IMR-90 (cell line): Measurements from ENCODE around the gene TTYH3. TPM values are rescaled to one million over a fixed set of nuclear protein-coding genes. Genes with fewer than 3 reads are reported as not detected.

Experiments
- ATAC-seq: fragments of 200-7000 bp; cut with Tn5 transposase; 2 replicates; pipeline ENCODE4 v1.9.1; 2020; ENCODE audit warnings: low read depth, mild to moderate bottlenecking, moderate library complexity
- BruUV-seq: library from RNA; stranded (reverse); fragments of 400-500 nt; replicated peaks from 2 replicates; lab custom pipeline; 2021; lab: Mats Ljungman, UMichigan
- CTCF ChIA-PET: fragments of 300-600 bp; formaldehyde crosslinking; extraction: SDS; loops from one replicate; lab custom pipeline; 2021; ENCODE audit warnings: antibody characterized with exemption; lab: Yijun Ruan, JAX
- POLR2A ChIA-PET: fragments of 300-600 bp; sonication (Branson Sonifier 250); formaldehyde crosslinking; loops from one replicate; lab custom pipeline; 2022; ENCODE audit warnings: antibody characterized with exemption; ENCODE audit not compliant: unreplicated experiment; lab: Charles Lee
- DNase-seq: peaks from one replicate; pipeline ENCODE4 v3.0.0; 2013
- H2AFZ ChIP-seq: replicated peaks from 2 replicates; pipeline ENCODE3; 2013; ENCODE audit warnings: low read length, mild to moderate bottlenecking; ENCODE audit not compliant: poor library complexity
- H2AK5ac ChIP-seq: 2 replicates; pipeline ENCODE4 v1.6.1; 2013; ENCODE audit warnings: low read depth, low read length, inconsistent platforms
- H2AK9ac ChIP-seq: replicated peaks from 2 replicates; pipeline ENCODE3; 2013; ENCODE audit warnings: mild to moderate bottlenecking, low read depth, low read length, moderate library complexity; ENCODE audit not compliant: poor library complexity
- H2BK120ac ChIP-seq: 2 replicates; pipeline ENCODE4 v1.6.1; 2013; ENCODE audit warnings: low read depth, low read length, inconsistent platforms
- H2BK15ac ChIP-seq: 3 replicates; pipeline ENCODE4 v1.6.1; 2013; ENCODE audit warnings: low read depth, low read length, inconsistent platforms
- H2BK20ac ChIP-seq: 2 replicates; pipeline ENCODE4 v1.6.1; 2013; ENCODE audit warnings: low read depth, mild to moderate bottlenecking, inconsistent platforms, low read length, moderate library complexity
- H2BK5ac ChIP-seq: 2 replicates; pipeline ENCODE4 v1.6.1; 2013; ENCODE audit warnings: mild to moderate bottlenecking, low read depth, low read length, inconsistent platforms; ENCODE audit not compliant: poor library complexity, severe bottlenecking
- H3K14ac ChIP-seq: replicated peaks from 2 replicates; pipeline ENCODE4 v1.6.1; 2013; ENCODE audit warnings: low read depth, low read length, inconsistent platforms
- H3K18ac ChIP-seq: 2 replicates; pipeline ENCODE4 v1.6.1; 2013; ENCODE audit warnings: low read depth, low read length, control low read depth
- H3K23ac ChIP-seq: 2 replicates; pipeline ENCODE4 v1.6.1; 2013; ENCODE audit warnings: low read depth, low read length, inconsistent platforms
- H3K27ac ChIP-seq: 2 replicates; pipeline ENCODE4 v1.5.1; 2013; ENCODE audit warnings: mild to moderate bottlenecking, control low read depth, low read length; ENCODE audit not compliant: insufficient read depth
- H3K27me3 ChIP-seq: 2 replicates; pipeline ENCODE4 v1.6.1; 2013; ENCODE audit warnings: low read length; ENCODE audit not compliant: control insufficient read depth, insufficient read depth
- H3K36me3 ChIP-seq: 2 replicates; pipeline ENCODE4 v1.6.1; 2013; ENCODE audit warnings: low read length, mixed read lengths; ENCODE audit not compliant: control insufficient read depth, insufficient read depth
- H3K4ac ChIP-seq: 2 replicates; pipeline ENCODE4 v1.6.1; 2013; ENCODE audit warnings: low read depth, low read length, inconsistent platforms
- H3K4me1 ChIP-seq: 2 replicates; pipeline ENCODE4 v1.6.1; 2013; ENCODE audit warnings: low read length, mixed read lengths; ENCODE audit not compliant: control insufficient read depth, insufficient read depth
- H3K4me2 ChIP-seq: 2 replicates; pipeline ENCODE4 v1.6.1; 2013; ENCODE audit warnings: low read depth, mild to moderate bottlenecking, control low read depth, low read length, moderate library complexity
- H3K4me3 ChIP-seq: 2 replicates; pipeline ENCODE4 v1.5.1; 2013; ENCODE audit warnings: low read depth, mild to moderate bottlenecking, control low read depth, low read length, moderate library complexity; ENCODE audit not compliant: insufficient read depth
- H3K56ac ChIP-seq: 2 replicates; pipeline ENCODE4 v1.6.1; 2013; ENCODE audit warnings: low read length, inconsistent platforms; ENCODE audit not compliant: insufficient read depth; ENCODE audit errors: extremely low read depth
- H3K79me1 ChIP-seq, 2 experiments: 2 replicates each; pipeline ENCODE4 v1.6.1; 2013; ENCODE audit warnings: low read length in 2 of 2, inconsistent platforms in 1 of 2, low read depth in 1 of 2
- H3K9ac ChIP-seq: 2 replicates; pipeline ENCODE4 v1.6.1; 2013; ENCODE audit warnings: low read depth, low read length, control low read depth
- H3K9me1 ChIP-seq: 2 replicates; pipeline ENCODE4 v1.6.1; 2013; ENCODE audit warnings: low read length, inconsistent platforms; ENCODE audit not compliant: insufficient read depth
- H3K9me3 ChIP-seq: 2 replicates; pipeline ENCODE4 v1.6.1; 2013; ENCODE audit warnings: low read length; ENCODE audit not compliant: control insufficient read depth, insufficient read depth
- H4K20me1 ChIP-seq: 2 replicates; pipeline ENCODE4 v1.6.1; 2013; ENCODE audit warnings: low read length, inconsistent platforms; ENCODE audit not compliant: insufficient read depth
- H4K5ac ChIP-seq: 2 replicates; pipeline ENCODE4 v1.6.1; 2013; ENCODE audit warnings: mild to moderate bottlenecking, low read depth, low read length, control low read depth
- H4K8ac ChIP-seq, 2 experiments: 2 replicates each; pipeline ENCODE4 v1.6.1; 2013; ENCODE audit warnings: low read depth in 2 of 2, low read length in 2 of 2, control low read depth in 1 of 2, inconsistent platforms in 1 of 2
- H4K91ac ChIP-seq: 2 replicates; pipeline ENCODE4 v1.6.1; 2013; ENCODE audit warnings: low read depth, low read length, inconsistent platforms; ENCODE audit not compliant: insufficient read depth
- BHLHE40 ChIP-seq: fragments of 150-350 bp; IDR thresholded peaks from 2 replicates; pipeline ENCODE4 v1.6.1; 2016; ENCODE audit warnings: mild to moderate bottlenecking, low read depth, low read length
- CEBPB ChIP-seq: IDR thresholded peaks from 2 replicates; pipeline ENCODE4 v1.6.1; 2012; ENCODE audit warnings: low read depth, low read length, improper control_type of control experiment
- CHD1 ChIP-seq: IDR thresholded peaks from 2 replicates; pipeline ENCODE4 v1.6.1; 2012; ENCODE audit warnings: low read depth, low read length, improper control_type of control experiment
- FOS ChIP-seq: fragments of 150-350 bp; IDR thresholded peaks from 2 replicates; pipeline ENCODE4 v1.6.1; 2016; ENCODE audit warnings: low read depth, low read length
- MAFK ChIP-seq: IDR thresholded peaks from 2 replicates; pipeline ENCODE4 v1.6.1; 2012; ENCODE audit warnings: low read depth, low read length, improper control_type of control experiment
- MAZ ChIP-seq: IDR thresholded peaks from 2 replicates; pipeline ENCODE4 v1.6.1; 2012; ENCODE audit warnings: low read depth, mild to moderate bottlenecking, low read length, improper control_type of control experiment, moderate library complexity, borderline replicate concordance
- MXI1 ChIP-seq: IDR thresholded peaks from 2 replicates; pipeline ENCODE4 v1.6.1; 2012; ENCODE audit warnings: low read depth, mild to moderate bottlenecking, low read length, moderate library complexity, borderline replicate concordance
- NFE2L2 ChIP-seq: fragments of 150-350 bp; IDR thresholded peaks from 2 replicates; pipeline ENCODE4 v1.6.1; 2016; ENCODE audit warnings: low read depth, mild to moderate bottlenecking, low read length
- POLR2A ChIP-seq: IDR thresholded peaks from 2 replicates; pipeline ENCODE4 v1.6.1; 2012; ENCODE audit warnings: mild to moderate bottlenecking, low read depth, low read length
- RAD21 ChIP-seq: IDR thresholded peaks from 2 replicates; pipeline ENCODE4 v1.6.1; 2012; ENCODE audit warnings: low read length, improper control_type of control experiment
- RCOR1 ChIP-seq: IDR thresholded peaks from 2 replicates; pipeline ENCODE4 v1.6.1; 2012; ENCODE audit warnings: mild to moderate bottlenecking, low read length, improper control_type of control experiment; ENCODE audit not compliant: insufficient replicate concordance
- RFX5 ChIP-seq: IDR thresholded peaks from 2 replicates; pipeline ENCODE4 v1.8.0; 2012; ENCODE audit warnings: low read depth, mild to moderate bottlenecking, low read length, moderate library complexity
- SMC3 ChIP-seq: fragments of 150-350 bp; IDR thresholded peaks from 2 replicates; pipeline ENCODE4 v1.6.1; 2016; ENCODE audit warnings: low read depth, mild to moderate bottlenecking, antibody characterized with exemption, low read length, moderate library complexity
- WGBS, 2 experiments: methylation state at CpG; one replicate each; pipeline versions ENCODE4 v1.1.5 to v1.1.7; 2013; ENCODE audit warnings: missing lambda C conversion rate in 2 of 2; ENCODE audit not compliant: insufficient read length in 1 of 2; ENCODE audit errors: extremely low coverage in 2 of 2; 5-methylcytosine and 5-hydroxymethylcytosine counted together
- dilution Hi-C: fragments of 300-500 bp; cut with HindIII; formaldehyde crosslinking; loops from one replicate; pipeline ENCODE4 v1.14.3; 2018; ENCODE audit warnings: low sequenced_read_pairs; ENCODE audit not compliant: unreplicated experiment
- in situ Hi-C: fragments of 300-500 bp; cut with MboI; formaldehyde crosslinking; loops from 3 replicates; pipeline ENCODE4 v1.14.3; 2019; ENCODE audit warnings: low sequenced_read_pairs, inconsistent platforms, mixed read lengths
- intact Hi-C: fragments of 100-400 bp; cut with micrococcal nuclease; formaldehyde crosslinking; loops from 2 replicates; pipeline ENCODE4 v1.10.0; 2022
- polyA plus RNA-seq, 3 experiments: library from polyadenylated mRNA; depleted of rRNA; stranded (reverse); fragments of >200 nt; gene quantifications; 2 replicates each; pipeline ENCODE4 v1.2.3, GENCODE V29; 2012; ENCODE audit warnings: low replicate concordance in 1 of 3
- total RNA-seq: library from RNA; depleted of rRNA; stranded (reverse); fragments of >200 nt; gene quantifications from 2 replicates; pipeline ENCODE4 v1.2.3, GENCODE V29; 2012
- TF ChIP-seq, protein P1 (sequence below): fragments of 150-350 bp; IDR thresholded peaks from 2 replicates; pipeline ENCODE4 v1.6.1; 2016; ENCODE audit warnings: low read depth, mild to moderate bottlenecking, low read length, moderate library complexity, borderline replicate concordance
- TF ChIP-seq, protein P2 (sequence below): conservative IDR thresholded peaks from 2 replicates; pipeline ENCODE4 v1.5.1; 2012; ENCODE audit warnings: mild to moderate bottlenecking, low read depth, low read length, improper control_type of control experiment

The TTYH3 gene
- total and polyA plus RNA-seq, 2 of the 4 experiments (the other 2 are of a cell fraction), result 5.6 to 82.6 TPM

DNA sequence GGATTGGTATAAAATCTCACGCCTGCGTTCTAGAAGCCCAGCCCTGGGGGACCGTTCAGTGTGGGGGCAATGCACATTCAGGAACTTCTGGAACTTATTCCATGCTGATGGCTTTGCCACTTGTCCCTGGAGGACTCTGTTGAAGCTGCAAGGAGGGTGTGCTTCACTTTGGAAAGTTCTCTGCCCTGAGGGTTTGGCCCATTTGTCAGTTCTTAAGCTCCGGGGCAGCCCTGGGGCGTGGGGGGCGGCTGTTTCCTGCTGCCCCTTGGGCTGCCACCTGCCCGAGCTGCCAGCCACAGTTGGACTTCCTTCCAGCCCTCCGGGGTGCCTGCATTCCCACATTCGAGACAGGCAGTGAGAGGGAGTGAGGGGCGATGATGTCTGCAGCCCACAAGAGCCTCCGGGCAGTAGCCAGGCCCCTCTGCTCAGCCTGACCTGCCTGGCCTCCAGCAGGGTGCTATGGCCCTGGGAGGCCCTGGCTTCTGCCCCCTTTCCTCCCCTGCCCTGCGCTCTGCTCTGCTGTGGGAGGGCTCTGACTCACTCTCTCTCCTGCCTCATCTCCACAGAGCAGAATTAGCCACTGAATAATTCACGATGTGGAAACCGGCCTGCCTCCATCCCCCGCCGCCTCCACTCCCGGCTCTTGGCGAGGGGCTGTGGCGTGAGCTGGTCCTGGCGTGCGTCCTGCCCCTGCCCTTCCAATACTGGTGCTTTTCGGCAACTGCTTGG lies 1.9 kb downstream of the TTYH3 start:
- 0 out of 2 replicates have a peak overlapping the region, but pooled peaks have one; percentile 33 for H2BK20ac ChIP-seq
- peak overlapping the region; percentile 75 for H4K91ac ChIP-seq
- peak overlapping the region; percentile 100 for H2AK9ac ChIP-seq
- peaks cover 5 to 64% of the 10 kb centered on the region in 2 experiments; a peak in 3 of 4 replicates for H3K79me1 ChIP-seq
- intact Hi-C loops, result loop anchor here (5.0 kb wide), 1 partner anchor 76 kb away; the partner anchor contains the start of genes BRAT1 and IQCE
- H4K5ac ChIP-seq, result peak overlapping the region; percentile 18
- no TSS peak for BruUV-seq
- H2BK5ac ChIP-seq, result peak overlapping the region; percentile 89
- dilution Hi-C loops, result no loop called here
- H3K36me3 ChIP-seq, result peaks cover 1% of the 10 kb centered on the region; the same call in 1 of the 2 replicates
- peak overlapping the region; percentile 93 for H3K4ac ChIP-seq
- peak overlapping the region; percentile 73 for H3K4me3 ChIP-seq
- peak; percentile 89 for DNase-seq
- H3K9ac ChIP-seq, result peak overlapping the region; percentile 91
- peak overlapping the region; percentile 94 for H3K23ac ChIP-seq
- peak overlapping the region; percentile 87 for H3K56ac ChIP-seq
- ATAC-seq, result peak; percentile 63
- H3K4me2 ChIP-seq, result peak overlapping the region; percentile 82
- H4K20me1 ChIP-seq, result peaks cover 57% of the 10 kb centered on the region
- ChIA-PET CTCF (interaction anchor here (1.2 kb wide), 1 partner anchor 18 kb away, joined by 3 read pairs; no protein-coding TSS in a partner anchor), POLR2A (no interaction called here)
- H4K8ac ChIP-seq, result peak overlapping the region; percentile 7 to 78; a peak in 3 of 4 replicates
- in situ Hi-C loops, result no loop called here
- H2BK15ac ChIP-seq, result 0 out of 3 replicates have a peak overlapping the region, but pooled peaks have one; percentile 15
- no peaks in the 10 kb centered on the region for H3K27me3 ChIP-seq
- peaks cover 38% of the 10 kb centered on the region for H3K4me1 ChIP-seq
- peak overlapping the region; percentile 74 for H2AK5ac ChIP-seq
- H2BK120ac ChIP-seq, result peak overlapping the region; percentile 74
- H3K14ac ChIP-seq, result peak overlapping the region; percentile 91
- peak overlapping the region; percentile 81 for H3K27ac ChIP-seq
- peak overlapping the region; percentile 82 for H2AFZ ChIP-seq
- no peaks in the 10 kb centered on the region for H3K9me3 ChIP-seq
- H3K9me1 ChIP-seq, result peaks cover 17% of the 10 kb centered on the region
- 0% methylated on average over 12 of the region's 22 CpGs; no CpG with 5 or more reads in 1 of the 2 experiments for WGBS, 2 experiments
- peak overlapping the region; percentile 41 for H3K18ac ChIP-seq
- TF ChIP-seq, protein P1, sequence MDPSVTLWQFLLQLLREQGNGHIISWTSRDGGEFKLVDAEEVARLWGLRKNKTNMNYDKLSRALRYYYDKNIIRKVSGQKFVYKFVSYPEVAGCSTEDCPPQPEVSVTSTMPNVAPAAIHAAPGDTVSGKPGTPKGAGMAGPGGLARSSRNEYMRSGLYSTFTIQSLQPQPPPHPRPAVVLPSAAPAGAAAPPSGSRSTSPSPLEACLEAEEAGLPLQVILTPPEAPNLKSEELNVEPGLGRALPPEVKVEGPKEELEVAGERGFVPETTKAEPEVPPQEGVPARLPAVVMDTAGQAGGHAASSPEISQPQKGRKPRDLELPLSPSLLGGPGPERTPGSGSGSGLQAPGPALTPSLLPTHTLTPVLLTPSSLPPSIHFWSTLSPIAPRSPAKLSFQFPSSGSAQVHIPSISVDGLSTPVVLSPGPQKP, result no peak
- TF ChIP-seq FOS, result peak; percentile 76; the same call in 1 of the 2 replicates
- no peak for TF ChIP-seq SMC3
- peak; percentile 81 for TF ChIP-seq MAZ
- TF ChIP-seq CEBPB, result peak; percentile 87
- TF ChIP-seq, protein P2, sequence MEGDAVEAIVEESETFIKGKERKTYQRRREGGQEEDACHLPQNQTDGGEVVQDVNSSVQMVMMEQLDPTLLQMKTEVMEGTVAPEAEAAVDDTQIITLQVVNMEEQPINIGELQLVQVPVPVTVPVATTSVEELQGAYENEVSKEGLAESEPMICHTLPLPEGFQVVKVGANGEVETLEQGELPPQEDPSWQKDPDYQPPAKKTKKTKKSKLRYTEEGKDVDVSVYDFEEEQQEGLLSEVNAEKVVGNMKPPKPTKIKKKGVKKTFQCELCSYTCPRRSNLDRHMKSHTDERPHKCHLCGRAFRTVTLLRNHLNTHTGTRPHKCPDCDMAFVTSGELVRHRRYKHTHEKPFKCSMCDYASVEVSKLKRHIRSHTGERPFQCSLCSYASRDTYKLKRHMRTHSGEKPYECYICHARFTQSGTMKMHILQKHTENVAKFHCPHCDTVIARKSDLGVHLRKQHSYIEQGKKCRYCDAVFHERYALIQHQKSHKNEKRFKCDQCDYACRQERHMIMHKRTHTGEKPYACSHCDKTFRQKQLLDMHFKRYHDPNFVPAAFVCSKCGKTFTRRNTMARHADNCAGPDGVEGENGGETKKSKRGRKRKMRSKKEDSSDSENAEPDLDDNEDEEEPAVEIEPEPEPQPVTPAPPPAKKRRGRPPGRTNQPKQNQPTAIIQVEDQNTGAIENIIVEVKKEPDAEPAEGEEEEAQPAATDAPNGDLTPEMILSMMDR, result no peak
- peak; percentile 46; the same call in 1 of the 2 replicates for TF ChIP-seq NFE2L2
- no peak for TF ChIP-seq RFX5
- TF ChIP-seq RAD21, result peak; percentile 43
- peak; percentile 49 for TF ChIP-seq BHLHE40
- TF ChIP-seq RCOR1, result peak; percentile 79
- peak; percentile 75 for TF ChIP-seq POLR2A
- peak; percentile 55; the same call in 1 of the 2 replicates for TF ChIP-seq MXI1
- no peak for TF ChIP-seq MAFK
- no peak for TF ChIP-seq CHD1
